GM21723 (cell line): ENCODE data around the gene JSRP1.

Experiments used
- ATAC-seq: cut with Tn5 transposase; IDR thresholded peaks from one replicate; pipeline ENCODE4 v1.9.1; 2021; ENCODE audit warnings: mild to moderate bottlenecking, moderate library complexity; ENCODE audit not compliant: unreplicated experiment

The JSRP1 gene

DNA sequence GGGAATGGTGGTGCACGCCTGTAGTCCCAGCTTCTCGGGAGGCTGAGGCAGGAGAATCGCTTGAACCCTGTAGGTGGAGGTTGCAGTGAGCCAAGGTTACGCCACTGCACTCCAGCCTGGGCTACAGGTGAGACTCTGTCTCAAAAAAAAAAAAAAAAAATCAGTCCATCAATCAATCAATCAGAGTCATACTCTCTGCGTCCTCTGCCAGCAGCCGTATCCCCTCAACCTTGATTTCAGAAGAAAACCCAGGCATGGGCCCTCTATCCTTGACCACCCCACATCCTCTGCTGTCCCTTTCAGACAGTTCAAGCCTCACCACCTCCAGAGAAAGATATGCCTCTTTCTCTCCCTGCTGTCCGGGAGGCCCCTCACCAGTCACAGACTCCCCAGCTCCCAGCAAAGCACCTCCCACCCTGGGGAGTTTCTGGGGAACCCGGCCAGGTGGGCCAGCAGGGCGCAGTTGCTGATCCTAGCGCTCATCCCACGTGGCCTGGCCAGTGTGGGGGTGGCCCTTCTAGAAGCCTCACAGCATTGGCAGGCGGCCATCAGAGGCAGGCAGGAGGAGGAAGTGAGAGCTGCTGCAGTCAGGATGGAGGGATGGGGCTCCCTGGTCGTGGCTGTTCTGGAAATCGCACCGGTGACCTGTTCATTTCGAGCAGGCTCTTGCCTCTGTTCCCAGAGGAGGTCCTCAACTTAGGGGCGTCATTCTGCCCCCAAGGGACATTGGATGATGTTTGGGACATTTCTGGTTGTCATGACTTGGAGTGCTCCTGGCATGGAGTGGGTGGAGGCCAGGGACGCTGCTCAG lies 10.2 kb upstream of the JSRP1 start:
- ATAC-seq: no peak

DNA sequence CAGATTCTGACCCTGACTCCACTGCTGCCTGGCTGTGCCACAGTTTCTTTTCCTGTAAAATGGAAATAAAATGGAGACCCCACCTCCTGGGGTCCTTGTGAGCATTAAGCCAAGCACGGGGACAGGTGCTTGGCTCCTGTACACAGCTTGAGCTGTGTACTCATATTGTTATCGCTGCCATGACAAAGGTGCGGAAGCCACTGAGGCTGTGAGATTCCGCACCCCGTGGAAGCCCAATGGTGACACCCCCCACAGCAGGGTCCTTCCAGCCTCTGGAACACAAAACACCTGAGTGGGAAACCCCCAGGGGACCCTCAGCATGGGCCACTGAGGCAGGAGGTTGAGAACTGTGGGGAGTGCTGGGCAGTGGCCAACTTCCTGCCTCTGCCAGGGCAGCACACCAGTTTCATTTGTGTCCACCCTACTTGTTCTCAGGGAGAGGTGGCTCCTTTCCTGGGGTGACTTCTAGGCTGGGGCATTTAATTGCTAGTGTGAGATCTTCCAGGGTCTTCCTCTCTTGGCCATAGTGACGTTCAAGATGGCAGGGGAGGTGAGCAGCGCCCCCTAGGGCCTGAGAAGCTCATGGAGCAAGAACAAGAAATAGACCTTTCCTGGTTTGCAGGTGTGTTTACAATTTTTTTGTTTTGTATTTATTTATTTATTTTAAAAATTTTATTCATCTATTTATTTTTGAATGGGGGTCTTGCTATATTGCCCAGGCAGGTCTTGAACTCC lies 5.4 kb upstream of the JSRP1 start:
- ATAC-seq: no peak

DNA sequence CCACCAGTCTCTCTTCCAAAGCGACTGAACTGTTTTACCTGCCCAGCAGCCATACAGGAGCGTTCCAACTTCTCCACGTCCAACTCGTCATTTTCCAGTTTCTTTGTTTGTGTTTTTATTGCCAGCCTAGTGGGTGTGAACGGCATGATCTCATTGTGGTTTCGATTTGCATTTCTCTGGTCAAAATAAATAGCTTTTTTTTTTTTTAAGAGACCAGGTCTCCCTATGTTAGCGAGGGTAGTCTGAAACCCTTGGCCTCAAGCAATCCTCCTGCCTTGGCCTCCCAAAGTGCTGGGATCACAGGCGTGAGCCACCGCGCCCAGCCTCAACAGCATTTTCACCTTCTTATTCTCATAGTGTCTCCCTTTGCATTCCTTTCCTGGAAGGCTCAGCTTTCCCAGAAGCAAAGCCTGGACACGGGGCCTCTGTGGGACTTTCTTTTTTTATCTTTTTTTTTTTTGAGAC lies 4.2 kb upstream of the JSRP1 start:
- ATAC-seq: no peak

DNA sequence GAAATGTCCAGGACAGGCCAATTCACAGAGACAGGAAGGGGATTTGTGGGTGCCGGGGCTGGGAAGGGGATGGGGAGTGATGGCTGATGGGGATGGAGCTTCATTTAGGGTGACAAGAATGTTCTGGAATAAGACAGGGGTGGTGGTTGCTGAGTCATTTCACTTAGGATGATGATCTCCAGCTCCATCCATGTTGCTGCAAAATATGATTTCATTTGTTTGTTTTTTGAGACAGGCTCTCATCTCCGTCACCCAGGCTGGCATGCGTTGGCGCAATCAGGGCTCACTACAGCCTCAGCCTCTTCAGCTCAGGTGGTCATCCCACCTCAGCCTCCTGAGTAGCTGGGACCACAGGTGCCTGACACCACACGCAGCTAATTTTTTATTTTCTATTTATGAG lies 3.1 kb upstream of the JSRP1 start:
- no peak for ATAC-seq

DNA sequence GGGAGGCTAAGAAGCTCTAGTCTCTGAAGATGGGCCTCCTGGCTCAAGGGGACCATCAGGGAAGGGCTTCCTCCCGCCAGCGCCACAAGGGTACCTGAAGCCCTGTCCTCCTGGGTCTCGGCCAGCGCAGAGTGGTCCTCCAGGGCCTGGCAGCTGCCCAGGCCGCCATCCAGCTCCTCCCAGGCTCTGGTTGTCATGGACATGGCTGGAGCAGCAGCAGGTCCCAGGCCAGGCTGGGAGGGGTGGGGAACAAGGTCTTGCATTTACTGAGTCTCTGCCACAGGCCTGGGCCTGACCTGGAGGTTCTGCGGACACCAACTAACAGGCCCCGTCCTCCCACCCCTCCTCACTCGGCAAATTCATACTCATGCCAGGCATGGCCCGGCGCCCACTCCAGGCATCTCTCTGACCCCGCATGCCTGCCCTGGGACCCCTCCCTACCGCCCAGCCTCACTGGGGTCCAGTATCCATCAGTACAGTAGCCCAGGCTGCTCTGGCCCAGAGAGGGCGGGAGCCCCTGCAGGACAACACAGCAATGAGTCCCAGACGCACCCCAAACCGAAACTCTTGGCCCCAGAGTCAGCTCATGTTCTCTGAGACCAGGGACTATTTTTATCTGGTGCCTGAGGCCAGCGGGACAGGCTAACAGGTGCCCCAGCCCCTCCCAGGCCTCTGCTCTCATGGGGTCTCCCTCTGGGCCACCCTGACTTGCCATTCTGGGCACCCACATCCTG lies 938 bp downstream of the JSRP1 start:
- ATAC-seq: no peak

DNA sequence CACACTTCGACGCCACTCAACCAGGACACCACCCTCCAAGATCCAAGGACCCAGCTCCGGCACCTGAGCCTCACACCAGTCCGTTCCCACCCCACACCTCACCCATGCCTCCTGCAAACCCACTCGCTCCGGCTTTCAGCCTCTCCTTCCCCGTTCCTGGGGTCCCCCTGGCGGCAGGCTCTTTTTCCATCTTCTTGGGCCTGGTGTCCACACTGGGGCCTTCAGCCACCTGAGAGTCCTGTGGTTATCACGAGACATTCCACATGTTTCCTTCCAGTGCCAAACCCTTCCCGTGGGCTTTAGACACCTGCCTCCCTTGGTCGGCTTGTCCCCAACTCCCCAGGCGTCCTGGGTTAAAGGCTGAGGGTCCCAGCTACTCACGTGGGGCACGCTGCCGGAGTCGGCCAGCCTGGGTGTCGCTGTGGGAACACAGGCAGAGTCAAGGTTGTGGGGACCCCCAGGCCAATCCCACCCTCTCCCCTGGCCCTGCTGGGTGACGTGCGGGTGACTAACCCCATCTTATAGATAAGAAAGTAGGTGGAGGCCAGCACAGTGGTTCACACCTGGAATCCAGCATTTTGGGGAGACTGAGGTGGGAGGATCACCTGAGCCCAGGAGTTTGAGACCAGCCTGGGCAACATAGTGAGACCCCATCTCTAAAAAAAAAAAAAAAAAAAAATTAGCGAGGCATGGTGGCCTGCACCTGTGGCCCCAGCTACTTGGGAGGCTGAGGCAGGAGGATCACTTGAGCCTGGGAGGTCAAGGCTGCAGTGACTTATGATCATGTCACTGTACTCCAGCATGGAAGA lies 1.9 kb downstream of the JSRP1 start:
- no peak for ATAC-seq

DNA sequence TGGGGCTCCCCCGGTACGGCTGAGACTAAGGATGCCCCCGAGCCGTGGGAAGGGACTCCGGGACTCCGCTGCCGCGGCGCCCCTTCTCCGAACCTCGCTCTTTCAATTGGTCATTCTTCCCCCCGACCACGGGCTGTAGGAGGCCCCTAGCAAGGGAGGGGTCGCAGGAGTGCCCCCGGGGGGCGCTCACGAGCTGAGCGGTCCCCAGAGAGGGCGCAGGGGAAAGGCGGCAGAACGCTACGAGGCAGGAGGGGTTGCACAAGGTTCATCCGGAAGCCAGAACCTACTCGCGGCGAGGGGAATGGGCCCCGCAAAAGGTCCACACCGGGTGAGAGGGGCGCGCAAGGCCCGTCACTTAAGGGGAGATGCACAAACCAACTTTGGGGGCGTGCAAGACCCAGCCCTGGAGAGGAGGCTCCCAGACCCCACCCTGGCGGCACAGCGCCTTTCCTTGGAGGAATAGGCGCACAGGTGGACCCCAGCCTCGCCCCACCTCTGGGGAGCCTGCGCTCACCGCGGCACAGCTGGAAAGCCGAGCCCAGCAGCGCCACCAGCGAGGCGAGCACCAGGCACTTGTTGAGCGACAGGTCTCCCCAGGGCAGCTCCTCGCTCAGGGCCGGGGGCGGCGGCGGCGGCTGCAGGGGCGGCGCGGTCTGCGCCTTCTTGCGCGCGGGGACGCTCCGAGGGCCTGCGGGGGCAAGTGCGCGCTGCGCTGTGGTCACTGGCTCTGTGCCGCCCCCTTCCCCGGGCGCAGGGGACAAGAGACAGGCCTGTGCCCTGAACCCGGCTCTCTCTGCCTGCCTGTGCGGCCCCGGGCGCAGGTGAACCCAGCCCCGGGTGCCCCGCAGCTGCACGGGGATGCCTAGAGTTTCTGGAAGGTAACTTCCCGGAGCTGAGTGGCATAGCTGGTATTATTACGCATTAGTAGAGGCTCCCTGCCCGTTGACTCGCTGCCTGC lies 2.8 kb downstream of the JSRP1 start:
- ATAC-seq: no peak

DNA sequence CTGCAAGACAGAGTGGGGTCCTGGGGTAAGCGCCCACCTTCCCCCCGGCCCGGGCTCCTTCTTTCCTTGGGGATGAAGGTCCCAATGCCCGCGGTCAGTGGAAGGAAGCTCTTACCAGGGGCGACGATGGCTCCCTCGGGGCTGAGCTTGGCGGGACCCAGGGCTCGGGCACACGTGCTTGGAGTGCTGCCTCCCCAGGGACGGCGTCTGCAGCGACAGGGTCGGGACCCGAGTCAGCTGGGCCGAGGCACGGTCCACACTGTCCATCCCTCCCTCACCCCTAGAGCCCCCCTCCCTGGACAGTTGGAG lies 3.5 kb downstream of the JSRP1 start:
- ATAC-seq: no peak

DNA sequence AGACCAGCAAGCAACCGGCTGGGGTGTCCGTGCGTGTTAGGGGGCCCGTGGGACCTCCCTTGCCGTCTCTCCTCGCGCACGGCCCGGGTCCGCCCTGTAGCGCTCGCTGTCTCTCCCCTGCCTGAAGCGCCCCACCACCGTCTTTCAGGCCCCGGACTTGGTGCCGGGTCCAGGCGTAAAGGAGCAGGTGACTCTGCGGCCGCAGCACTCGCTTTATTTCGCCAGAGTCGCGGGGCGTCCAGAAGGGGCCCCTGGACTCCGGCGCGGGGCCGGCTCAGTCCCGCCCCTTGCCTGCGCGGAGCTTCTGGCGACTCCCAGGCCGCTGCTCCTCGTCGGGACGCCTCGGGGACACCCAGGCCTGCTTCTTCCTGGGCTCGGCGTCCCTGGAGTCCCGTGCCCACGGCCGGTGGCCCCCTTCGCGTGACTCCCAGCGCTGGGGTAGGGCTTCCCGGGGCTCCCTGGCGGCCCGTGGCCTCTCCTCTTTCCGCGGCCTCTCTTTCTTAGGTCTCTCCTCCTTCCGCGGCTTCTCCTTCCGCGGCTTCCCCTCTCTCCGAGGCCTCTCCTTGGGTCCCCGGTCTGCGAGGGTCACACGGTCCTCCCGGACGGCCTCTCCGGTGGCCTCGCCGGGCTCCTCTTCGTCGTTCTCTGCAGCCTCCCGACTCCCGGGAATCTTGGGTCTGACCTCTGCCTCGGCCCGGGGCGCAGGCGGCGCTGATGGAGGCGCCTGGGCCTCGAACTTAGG lies 4.0 kb downstream of the JSRP1 start:
- no peak for ATAC-seq

DNA sequence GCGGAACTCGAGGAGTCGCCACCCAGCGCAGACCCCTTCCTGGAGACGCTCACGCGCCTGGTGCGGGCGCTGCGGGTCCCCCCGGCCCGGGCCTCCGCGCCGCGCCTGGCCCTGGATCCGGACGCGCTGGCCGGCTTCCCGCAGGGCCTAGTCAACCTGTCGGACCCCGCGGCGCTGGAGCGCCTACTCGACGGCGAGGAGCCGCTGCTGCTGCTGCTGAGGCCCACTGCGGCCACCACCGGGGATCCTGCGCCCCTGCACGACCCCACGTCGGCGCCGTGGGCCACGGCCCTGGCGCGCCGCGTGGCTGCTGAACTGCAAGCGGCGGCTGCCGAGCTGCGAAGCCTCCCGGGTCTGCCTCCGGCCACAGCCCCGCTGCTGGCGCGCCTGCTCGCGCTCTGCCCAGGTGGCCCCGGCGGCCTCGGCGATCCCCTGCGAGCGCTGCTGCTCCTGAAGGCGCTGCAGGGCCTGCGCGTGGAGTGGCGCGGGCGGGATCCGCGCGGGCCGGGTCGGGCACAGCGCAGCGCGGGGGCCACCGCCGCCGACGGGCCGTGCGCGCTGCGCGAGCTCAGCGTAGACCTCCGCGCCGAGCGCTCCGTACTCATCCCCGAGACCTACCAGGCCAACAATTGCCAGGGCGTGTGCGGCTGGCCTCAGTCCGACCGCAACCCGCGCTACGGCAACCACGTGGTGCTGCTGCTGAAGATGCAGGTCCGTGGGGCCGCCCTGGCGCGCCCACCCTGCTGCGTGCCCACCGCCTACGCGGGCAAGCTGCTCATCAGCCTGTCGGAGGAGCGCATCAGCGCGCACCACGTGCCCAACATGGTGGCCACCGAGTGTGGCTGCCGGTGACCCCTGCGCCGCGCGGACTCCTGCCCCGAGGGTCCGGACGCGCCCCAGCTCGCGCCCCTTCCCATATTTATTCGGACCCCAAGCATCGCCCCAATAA lies 4.8 kb downstream of the JSRP1 start:
- no peak for ATAC-seq

DNA sequence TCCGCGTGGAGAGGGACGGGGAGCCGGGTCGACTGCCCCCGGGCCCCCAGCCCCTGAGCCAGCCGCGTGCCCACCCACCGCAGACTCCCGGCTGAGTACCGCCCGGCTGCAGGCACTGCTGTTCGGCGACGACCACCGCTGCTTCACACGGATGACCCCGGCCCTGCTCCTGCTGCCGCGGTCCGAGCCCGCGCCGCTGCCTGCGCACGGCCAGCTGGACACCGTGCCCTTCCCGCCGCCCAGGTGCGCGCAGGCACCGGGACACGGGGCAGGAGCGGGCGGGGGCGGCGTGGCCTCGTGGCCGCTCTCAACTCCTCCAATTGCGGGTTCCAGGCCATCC lies 5.5 kb downstream of the JSRP1 start:
- ATAC-seq: no peak

DNA sequence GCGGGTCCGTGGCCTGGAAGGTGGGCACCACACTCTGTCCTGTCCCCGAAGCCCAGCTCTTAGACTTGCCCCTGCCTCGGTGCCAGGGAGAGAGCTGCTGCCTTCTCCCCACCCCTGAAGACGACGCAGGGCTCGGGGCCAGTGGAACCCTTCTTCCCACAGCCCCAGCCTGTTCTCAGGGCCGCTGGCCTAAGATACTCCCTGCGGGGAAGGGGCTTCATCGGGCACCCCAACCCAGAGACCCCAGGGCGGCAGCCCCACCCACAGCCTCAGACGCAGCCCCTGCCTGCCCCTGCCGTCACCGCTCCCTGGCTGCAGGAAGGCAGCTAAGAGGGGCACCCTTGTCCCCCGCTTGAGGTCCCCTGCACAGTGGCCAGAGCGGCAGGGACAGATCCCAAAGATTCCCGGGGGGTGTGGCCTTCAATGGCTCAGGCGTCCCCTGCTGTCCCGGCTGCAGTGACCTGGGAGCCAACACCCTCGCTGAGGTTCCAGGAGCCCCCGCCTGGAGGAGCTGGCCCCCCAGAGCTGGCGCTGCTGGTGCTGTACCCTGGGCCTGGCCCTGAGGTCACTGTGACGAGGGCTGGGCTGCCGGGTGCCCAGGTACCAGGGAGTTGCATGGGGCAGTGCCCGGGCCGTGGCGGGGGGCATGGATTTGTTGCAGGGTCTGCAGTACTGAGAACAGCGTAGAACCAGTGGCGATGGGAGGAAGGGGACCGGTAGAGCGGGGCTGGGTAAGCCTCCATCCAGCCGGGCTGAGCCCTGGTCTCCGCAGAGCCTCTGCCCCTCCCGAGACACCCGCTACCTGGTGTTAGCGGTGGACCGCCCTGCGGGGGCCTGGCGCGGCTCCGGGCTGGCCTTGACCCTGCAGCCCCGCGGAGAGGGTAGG lies 6.1 kb downstream of the JSRP1 start:
- ATAC-seq: no peak

DNA sequence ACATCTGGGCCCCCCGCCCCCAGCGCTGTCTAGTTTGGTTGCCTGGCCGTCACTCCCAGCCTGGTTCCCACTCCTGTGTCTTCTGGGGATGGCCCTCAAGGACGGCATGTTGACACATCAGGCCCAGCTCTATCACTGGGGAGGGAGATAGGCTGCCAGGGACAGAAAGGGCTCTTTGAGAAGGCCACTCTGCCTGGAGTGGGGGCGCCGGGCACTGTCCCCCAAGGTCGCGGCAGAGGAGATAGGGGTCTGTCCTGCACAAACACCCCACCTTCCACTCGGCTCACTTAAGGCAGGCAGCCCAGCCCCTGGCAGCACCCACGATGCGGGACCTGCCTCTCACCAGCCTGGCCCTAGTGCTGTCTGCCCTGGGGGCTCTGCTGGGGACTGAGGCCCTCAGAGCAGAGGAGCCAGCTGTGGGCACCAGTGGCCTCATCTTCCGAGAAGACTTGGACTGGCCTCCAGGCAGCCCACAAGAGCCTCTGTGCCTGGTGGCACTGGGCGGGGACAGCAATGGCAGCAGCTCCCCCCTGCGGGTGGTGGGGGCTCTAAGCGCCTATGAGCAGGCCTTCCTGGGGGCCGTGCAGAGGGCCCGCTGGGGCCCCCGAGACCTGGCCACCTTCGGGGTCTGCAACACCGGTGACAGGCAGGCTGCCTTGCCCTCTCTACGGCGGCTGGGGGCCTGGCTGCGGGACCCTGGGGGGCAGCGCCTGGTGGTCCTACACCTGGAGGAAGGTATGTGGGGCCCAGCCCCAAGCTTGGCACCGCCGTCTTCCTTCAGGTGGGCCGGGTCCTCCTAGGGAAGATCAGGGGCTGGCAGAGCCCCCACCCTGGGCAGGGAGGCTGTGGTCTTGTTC lies 7.0 kb downstream of the JSRP1 start, which contains the start of gene AMH:
Gene AMH, plus strand, starts transcription at position 314 of the 857 bp plus-strand sequence. Its CDS starts 10 bp downstream, at position 324.
- no peak for ATAC-seq

DNA sequence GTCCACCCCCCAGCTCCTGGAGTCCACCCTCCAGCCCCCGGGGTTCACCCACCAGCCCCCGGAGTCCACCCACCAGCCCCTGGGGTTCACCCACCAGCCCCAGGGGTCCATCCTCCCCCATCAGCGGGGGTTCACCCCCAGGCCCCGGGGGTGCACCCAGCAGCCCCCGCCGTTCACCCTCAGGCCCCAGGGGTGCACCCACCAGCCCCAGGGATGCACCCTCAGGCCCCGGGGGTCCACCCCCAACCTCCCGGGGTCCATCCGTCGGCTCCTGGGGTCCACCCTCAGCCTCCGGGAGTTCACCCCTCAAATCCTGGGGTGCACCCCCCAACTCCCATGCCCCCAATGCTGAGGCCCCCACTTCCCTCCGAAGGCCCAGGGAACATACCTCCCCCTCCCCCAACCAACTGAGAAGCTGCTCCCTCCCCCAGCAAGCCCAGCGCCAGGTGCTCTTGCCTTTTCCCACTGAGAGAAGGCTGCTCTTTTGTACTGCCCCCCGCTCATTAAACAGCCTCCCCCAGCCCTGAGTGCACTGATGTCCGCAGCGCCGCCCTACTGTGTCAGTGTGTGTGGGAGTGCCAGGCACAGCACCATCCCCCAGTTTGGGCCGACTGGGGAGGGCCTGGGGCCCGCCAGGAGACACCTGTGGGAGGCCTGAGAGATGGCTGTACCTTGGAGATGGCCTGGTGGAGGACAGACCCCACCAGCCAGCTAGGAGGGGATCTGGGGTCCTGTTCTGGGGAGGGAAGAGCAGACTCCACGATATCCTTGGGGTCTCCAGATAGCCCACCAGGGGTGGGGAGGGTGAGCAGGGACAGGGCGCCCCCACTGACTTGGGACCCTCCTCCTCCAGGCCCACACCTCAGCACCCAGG lies 7.8 kb downstream of the JSRP1 start:
- no peak for ATAC-seq

DNA sequence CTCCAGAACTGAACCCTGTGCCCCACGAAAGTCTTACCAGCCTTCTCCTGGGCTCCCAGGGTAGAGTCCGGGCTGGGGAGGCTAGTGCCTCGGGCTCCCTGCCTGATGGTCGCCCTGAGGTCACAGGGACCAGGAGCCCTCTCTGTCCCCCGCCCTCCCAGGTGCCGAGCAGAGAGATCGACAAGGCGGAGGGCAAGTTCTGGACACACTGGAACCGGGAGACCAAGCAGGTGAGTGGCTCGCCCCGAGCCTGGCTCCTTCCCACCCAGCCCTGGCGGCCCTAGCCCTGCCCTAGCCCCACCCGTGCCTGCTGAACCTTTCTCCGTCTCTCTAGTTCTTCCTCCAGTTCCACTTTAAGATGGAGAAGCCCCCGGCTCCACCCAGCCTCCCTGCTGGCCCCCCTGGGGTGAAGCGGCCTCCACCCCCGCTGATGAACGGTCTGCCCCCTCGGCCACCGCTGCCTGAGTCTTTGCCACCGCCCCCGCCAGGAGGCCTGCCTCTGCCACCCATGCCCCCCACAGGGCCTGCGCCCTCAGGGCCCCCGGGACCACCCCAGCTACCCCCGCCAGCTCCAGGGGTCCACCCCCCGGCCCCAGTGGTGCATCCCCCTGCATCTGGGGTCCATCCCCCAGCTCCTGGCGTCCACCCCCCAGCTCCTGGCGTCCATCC lies 8.7 kb downstream of the JSRP1 start:
- ATAC-seq: no peak
